HepG2 (cell line): ENCODE data around the gene GDA. TPM values are rescaled to one million over a fixed set of nuclear protein-coding genes. Genes with fewer than 3 reads are reported as not detected.

Source experiments
- ATAC-seq: fragments of 200-7000 bp; cut with Tn5 transposase; 3 replicates; pipeline ENCODE4 v1.9.1; 2020; ENCODE audit warnings: mild to moderate bottlenecking, moderate library complexity
- BruUV-seq: library from RNA; stranded (reverse); fragments of 400-500 nt; replicated peaks from 2 replicates; lab custom pipeline; 2021; lab: Mats Ljungman, UMichigan
- CTCF ChIA-PET: fragments of 300-600 bp; formaldehyde crosslinking; extraction: SDS; loops from one replicate; lab custom pipeline; 2021; ENCODE audit warnings: low total read pairs, inconsistent platforms, low intra/inter-chr PET ratio; lab: Yijun Ruan, JAX
- POLR2A ChIA-PET: fragments of 350-600 bp; sonication (Branson Sonifier 250); formaldehyde crosslinking; loops from one replicate; lab custom pipeline; 2020; ENCODE audit warnings: antibody characterized with exemption, inconsistent platforms; lab: Yijun Ruan, JAX
- DNase-seq: peaks from one replicate; pipeline ENCODE4 v3.0.0-alpha.2; 2015; ENCODE audit warnings: low spot score
- FAIRE-seq: peaks from 3 replicates; lab custom pipeline; 2011; peaks lifted over from hg19 to GRCh38; lab: Jason Lieb, UNC
- H2AFZ ChIP-seq: one replicate; pipeline ENCODE4 v1.6.1; 2011; ENCODE audit warnings: low read length, inconsistent platforms
- H3K27ac ChIP-seq: fragments of 300-600 bp; 3 replicates; pipeline ENCODE4 v1.8.0; 2011; ENCODE audit warnings: mixed run types, mild to moderate bottlenecking, mixed read lengths, low read length, inconsistent platforms; ENCODE audit not compliant: insufficient read depth; ENCODE audit errors: extremely low read length
- H3K27me3 ChIP-seq, 2 experiments: fragments of 200-600 bp in 1 of 2; 2 replicates in 1 of 2; 3 replicates in 1 of 2; pipeline versions ENCODE4 v1.6.0 to v1.8.0; 2011; ENCODE audit warnings: low read length in 2 of 2, mild to moderate bottlenecking in 2 of 2, moderate library complexity in 2 of 2, inconsistent platforms in 1 of 2; ENCODE audit not compliant: insufficient read depth in 2 of 2, control insufficient read depth in 1 of 2
- H3K36me3 ChIP-seq, 2 experiments: fragments of 200-600 bp in 1 of 2; replicated peaks in 1 of 2; 2 replicates in 1 of 2; 3 replicates in 1 of 2; pipeline versions ENCODE4 v1.5.1 to v1.8.0; 2011; ENCODE audit warnings: low read length in 2 of 2, inconsistent platforms in 1 of 2; ENCODE audit not compliant: insufficient read depth in 2 of 2, control insufficient read depth in 1 of 2
- H3K4me1 ChIP-seq: 2 replicates; pipeline ENCODE4 v1.5.1; 2012; ENCODE audit warnings: low read length, inconsistent platforms; ENCODE audit not compliant: insufficient read depth
- H3K4me2 ChIP-seq: 2 replicates; pipeline ENCODE4 v1.6.0; 2011; ENCODE audit warnings: low read depth, low read length, inconsistent platforms
- H3K4me3 ChIP-seq, 3 experiments: fragments of 200-600 bp in 1 of 3; sonication (generic), shearing (Covaris generic) in 1 of 3; replicated peaks in 1 of 3; 2 replicates each; pipeline ENCODE4 v1.5.1; 2011 to 2016; ENCODE audit warnings: low read length in 3 of 3, inconsistent platforms in 2 of 3, low read depth in 2 of 3, mild to moderate bottlenecking in 2 of 3, control low read depth in 1 of 3, mixed read lengths in 1 of 3; ENCODE audit not compliant: insufficient read depth in 1 of 3
- H3K79me2 ChIP-seq: one replicate; pipeline ENCODE4 v1.6.1; 2011; ENCODE audit warnings: low read length, inconsistent platforms; ENCODE audit not compliant: insufficient read depth
- H3K9ac ChIP-seq: 2 replicates; pipeline ENCODE4 v1.6.0; 2011; ENCODE audit warnings: mild to moderate bottlenecking, low read depth, low read length, inconsistent platforms; ENCODE audit not compliant: insufficient read depth
- H3K9me3 ChIP-seq: 2 replicates; pipeline ENCODE4 v1.5.1; 2012; ENCODE audit warnings: mild to moderate bottlenecking, low read length
- H4K20me1 ChIP-seq: 2 replicates; pipeline ENCODE4 v1.6.0; 2011; ENCODE audit warnings: inconsistent platforms, mild to moderate bottlenecking, low read length, moderate library complexity; ENCODE audit not compliant: insufficient read depth
- AHR ChIP-seq: IDR thresholded peaks from 2 replicates; pipeline ENCODE4 v1.6.1; 2018; ENCODE audit warnings: missing genetic modification reagents, missing compliant biosample characterization
- ATM ChIP-seq: fragments of 450-650 bp; IDR thresholded peaks from 2 replicates; pipeline ENCODE4 v1.7.1; 2017; ENCODE audit warnings: mild to moderate bottlenecking, borderline replicate concordance
- NFYB ChIP-seq: sonication (generic); formaldehyde crosslinking; IDR thresholded peaks from 2 replicates; pipeline ENCODE4 v1.4.0; 2020; ENCODE audit warnings: missing genetic modification reagents
- RXRA ChIP-seq: sonication (generic); formaldehyde crosslinking; IDR thresholded peaks from 2 replicates; pipeline ENCODE4 v1.5.1; 2020; ENCODE audit warnings: missing genetic modification reagents
- WGBS: methylation state at CpG from one replicate; pipeline ENCODE4 v1.1.6; 2017; ENCODE audit warnings: low lambda C conversion rate; 5-methylcytosine and 5-hydroxymethylcytosine counted together
- in situ Hi-C: cut with HindIII; loops from 2 replicates; pipeline ENCODE4 v1.10.0; 2017; ENCODE audit warnings: low pct_unique_long_range_greater_than_20kb; ENCODE audit not compliant: extremely low pct_ligation_motif_present
- intact Hi-C: fragments of 100-400 bp; cut with micrococcal nuclease; formaldehyde crosslinking; loops from one replicate; pipeline ENCODE4 v1.10.0; 2022; ENCODE audit not compliant: unreplicated experiment
- polyA plus RNA-seq, 8 experiments: library from polyadenylated mRNA; depleted of rRNA in 3 of 8; stranded (reverse) in 7 of 8; unstranded in 1 of 8; fragments of >200 nt; fragmentation: Illumina TruSeq in 4 of 8; extraction: Trizol in 4 of 8; gene quantifications; 2 replicates each; pipeline versions ENCODE4 v1.2.1 to v1.2.3, GENCODE V29; 2011 to 2016; ENCODE audit warnings: low read depth in 4 of 8, missing spikeins in 1 of 8, mixed read lengths in 1 of 8; ENCODE audit not compliant: insufficient read depth in 1 of 8
- total RNA-seq, 5 experiments: library from RNA; depleted of rRNA; stranded (reverse); fragments of >200 nt; fragmentation: Illumina TruSeq; extraction: Trizol; gene quantifications; 2 replicates each; pipeline ENCODE4 v1.2.3, GENCODE V29; 2016; ENCODE audit warnings: low read depth in 1 of 5
- TF ChIP-seq, protein P1 (sequence below): sonication (generic); formaldehyde crosslinking; IDR thresholded peaks from 2 replicates; pipeline ENCODE4 v1.5.1; 2020; ENCODE audit warnings: mild to moderate bottlenecking, missing genetic modification reagents, borderline replicate concordance

GDA gene
- total and polyA plus RNA-seq, 2 of the 13 experiments (the other 11 are each of a cell fraction or from before 2014, with no cell fraction given): 0.15 to 0.99 TPM

DNA sequence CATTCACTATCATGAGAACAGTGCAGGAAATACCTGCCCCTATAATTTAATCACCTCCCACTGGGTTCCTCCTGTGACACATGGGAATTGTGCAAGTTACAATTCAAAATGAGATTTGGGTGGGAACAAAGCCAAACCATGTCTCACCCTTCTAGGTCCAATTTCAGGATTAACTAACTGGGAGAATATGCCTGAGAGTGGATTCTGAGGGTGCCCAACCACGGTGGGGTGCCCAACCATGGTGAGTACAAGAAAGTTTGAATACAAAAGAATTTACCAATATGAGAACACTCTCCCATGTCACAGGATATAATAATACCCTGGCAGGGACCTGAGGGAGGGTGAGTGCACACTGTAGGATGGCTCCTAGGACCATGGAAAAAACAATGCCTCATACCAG is 17.2 kb upstream of the GDA start:
- no peak overlapping the region for H3K9ac ChIP-seq
- H3K4me2 ChIP-seq: no peak overlapping the region
- 64% methylated on average over 1 of the region's 1 CpG for WGBS

More for the DNA sequence above, 17.2 kb upstream of the GDA start:
- H2AFZ ChIP-seq: no peak overlapping the region
- H3K4me1 ChIP-seq: peaks cover 66% of the 10 kb centered on the region
- POLR2A ChIA-PET: no interaction called here
- no peak overlapping the region for H3K4me3 ChIP-seq
- H3K79me2 ChIP-seq: no peaks in the 10 kb centered on the region
- no peaks in the 10 kb centered on the region for H3K36me3 ChIP-seq
- no peak for TF ChIP-seq ATM
- TF ChIP-seq RXRA (CRISPR knock-in tag): no peak
- no peak for TF ChIP-seq AHR (CRISPR knock-in tag)
- TF ChIP-seq NFYB (CRISPR knock-in tag): no peak
- TF ChIP-seq, protein P1, sequence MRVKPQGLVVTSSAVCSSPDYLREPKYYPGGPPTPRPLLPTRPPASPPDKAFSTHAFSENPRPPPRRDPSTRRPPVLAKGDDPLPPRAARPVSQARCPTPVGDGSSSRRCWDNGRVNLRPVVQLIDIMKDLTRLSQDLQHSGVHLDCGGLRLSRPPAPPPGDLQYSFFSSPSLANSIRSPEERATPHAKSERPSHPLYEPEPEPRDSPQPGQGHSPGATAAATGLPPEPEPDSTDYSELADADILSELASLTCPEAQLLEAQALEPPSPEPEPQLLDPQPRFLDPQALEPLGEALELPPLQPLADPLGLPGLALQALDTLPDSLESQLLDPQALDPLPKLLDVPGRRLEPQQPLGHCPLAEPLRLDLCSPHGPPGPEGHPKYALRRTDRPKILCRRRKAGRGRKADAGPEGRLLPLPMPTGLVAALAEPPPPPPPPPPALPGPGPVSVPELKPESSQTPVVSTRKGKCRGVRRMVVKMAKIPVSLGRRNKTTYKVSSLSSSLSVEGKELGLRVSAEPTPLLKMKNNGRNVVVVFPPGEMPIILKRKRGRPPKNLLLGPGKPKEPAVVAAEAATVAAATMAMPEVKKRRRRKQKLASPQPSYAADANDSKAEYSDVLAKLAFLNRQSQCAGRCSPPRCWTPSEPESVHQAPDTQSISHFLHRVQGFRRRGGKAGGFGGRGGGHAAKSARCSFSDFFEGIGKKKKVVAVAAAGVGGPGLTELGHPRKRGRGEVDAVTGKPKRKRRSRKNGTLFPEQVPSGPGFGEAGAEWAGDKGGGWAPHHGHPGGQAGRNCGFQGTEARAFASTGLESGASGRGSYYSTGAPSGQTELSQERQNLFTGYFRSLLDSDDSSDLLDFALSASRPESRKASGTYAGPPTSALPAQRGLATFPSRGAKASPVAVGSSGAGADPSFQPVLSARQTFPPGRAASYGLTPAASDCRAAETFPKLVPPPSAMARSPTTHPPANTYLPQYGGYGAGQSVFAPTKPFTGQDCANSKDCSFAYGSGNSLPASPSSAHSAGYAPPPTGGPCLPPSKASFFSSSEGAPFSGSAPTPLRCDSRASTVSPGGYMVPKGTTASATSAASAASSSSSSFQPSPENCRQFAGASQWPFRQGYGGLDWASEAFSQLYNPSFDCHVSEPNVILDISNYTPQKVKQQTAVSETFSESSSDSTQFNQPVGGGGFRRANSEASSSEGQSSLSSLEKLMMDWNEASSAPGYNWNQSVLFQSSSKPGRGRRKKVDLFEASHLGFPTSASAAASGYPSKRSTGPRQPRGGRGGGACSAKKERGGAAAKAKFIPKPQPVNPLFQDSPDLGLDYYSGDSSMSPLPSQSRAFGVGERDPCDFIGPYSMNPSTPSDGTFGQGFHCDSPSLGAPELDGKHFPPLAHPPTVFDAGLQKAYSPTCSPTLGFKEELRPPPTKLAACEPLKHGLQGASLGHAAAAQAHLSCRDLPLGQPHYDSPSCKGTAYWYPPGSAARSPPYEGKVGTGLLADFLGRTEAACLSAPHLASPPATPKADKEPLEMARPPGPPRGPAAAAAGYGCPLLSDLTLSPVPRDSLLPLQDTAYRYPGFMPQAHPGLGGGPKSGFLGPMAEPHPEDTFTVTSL (CRISPR knock-in tag): no peak
- TF ChIP-seq, all 625 proteins: peak for 0
- no TSS peak for BruUV-seq
- CTCF ChIA-PET: no interaction called here
- in situ Hi-C loops: loop anchor here (25.0 kb wide), 1 partner anchor 95 kb away; no protein-coding TSS in a partner anchor
- H3K27me3 ChIP-seq: no peaks in the 10 kb centered on the region
- DNase-seq (no peak), FAIRE-seq (no peak), ATAC-seq (no peak)
- H3K9me3 ChIP-seq: no peaks in the 10 kb centered on the region
- H3K27ac ChIP-seq: no peak overlapping the region
- intact Hi-C loops: loop anchor here (10.0 kb wide), 1 partner anchor 693 kb away; no protein-coding TSS in a partner anchor
- H4K20me1 ChIP-seq: no peaks in the 10 kb centered on the region
